HepG2 (cell line): Measurements from ENCODE around the gene FGF4. TPM values are rescaled to one million over a fixed set of nuclear protein-coding genes. Genes with fewer than 3 reads are reported as not detected.

ENCODE experiments used
- ATAC-seq: fragments of 200-7000 bp; cut with Tn5 transposase; 3 replicates; pipeline ENCODE4 v1.9.1; 2020; ENCODE audit warnings: mild to moderate bottlenecking, moderate library complexity
- BruUV-seq: library from RNA; stranded (reverse); fragments of 400-500 nt; replicated peaks from 2 replicates; lab custom pipeline; 2021; lab: Mats Ljungman, UMichigan
- CTCF ChIA-PET: fragments of 300-600 bp; formaldehyde crosslinking; extraction: SDS; loops from one replicate; lab custom pipeline; 2021; ENCODE audit warnings: low total read pairs, inconsistent platforms, low intra/inter-chr PET ratio; lab: Yijun Ruan, JAX
- POLR2A ChIA-PET: fragments of 350-600 bp; sonication (Branson Sonifier 250); formaldehyde crosslinking; loops from one replicate; lab custom pipeline; 2020; ENCODE audit warnings: antibody characterized with exemption, inconsistent platforms; lab: Yijun Ruan, JAX
- DNase-seq: peaks from one replicate; pipeline ENCODE4 v3.0.0-alpha.2; 2015; ENCODE audit warnings: low spot score
- FAIRE-seq: peaks from 3 replicates; lab custom pipeline; 2011; peaks lifted over from hg19 to GRCh38; lab: Jason Lieb, UNC
- H2AFZ ChIP-seq: one replicate; pipeline ENCODE4 v1.6.1; 2011; ENCODE audit warnings: low read length, inconsistent platforms
- H3K27ac ChIP-seq: fragments of 300-600 bp; 3 replicates; pipeline ENCODE4 v1.8.0; 2011; ENCODE audit warnings: mixed run types, mild to moderate bottlenecking, mixed read lengths, low read length, inconsistent platforms; ENCODE audit not compliant: insufficient read depth; ENCODE audit errors: extremely low read length
- H3K27me3 ChIP-seq, 2 experiments: fragments of 200-600 bp in 1 of 2; 2 replicates in 1 of 2; 3 replicates in 1 of 2; pipeline versions ENCODE4 v1.6.0 to v1.8.0; 2011; ENCODE audit warnings: low read length in 2 of 2, mild to moderate bottlenecking in 2 of 2, moderate library complexity in 2 of 2, inconsistent platforms in 1 of 2; ENCODE audit not compliant: insufficient read depth in 2 of 2, control insufficient read depth in 1 of 2
- H3K36me3 ChIP-seq, 2 experiments: fragments of 200-600 bp in 1 of 2; replicated peaks in 1 of 2; 2 replicates in 1 of 2; 3 replicates in 1 of 2; pipeline versions ENCODE4 v1.5.1 to v1.8.0; 2011; ENCODE audit warnings: low read length in 2 of 2, inconsistent platforms in 1 of 2; ENCODE audit not compliant: insufficient read depth in 2 of 2, control insufficient read depth in 1 of 2
- H3K4me1 ChIP-seq: 2 replicates; pipeline ENCODE4 v1.5.1; 2012; ENCODE audit warnings: low read length, inconsistent platforms; ENCODE audit not compliant: insufficient read depth
- H3K4me2 ChIP-seq: 2 replicates; pipeline ENCODE4 v1.6.0; 2011; ENCODE audit warnings: low read depth, low read length, inconsistent platforms
- H3K4me3 ChIP-seq, 3 experiments: fragments of 200-600 bp in 1 of 3; sonication (generic), shearing (Covaris generic) in 1 of 3; replicated peaks in 1 of 3; 2 replicates each; pipeline ENCODE4 v1.5.1; 2011 to 2016; ENCODE audit warnings: low read length in 3 of 3, inconsistent platforms in 2 of 3, low read depth in 2 of 3, mild to moderate bottlenecking in 2 of 3, control low read depth in 1 of 3, mixed read lengths in 1 of 3; ENCODE audit not compliant: insufficient read depth in 1 of 3
- H3K79me2 ChIP-seq: one replicate; pipeline ENCODE4 v1.6.1; 2011; ENCODE audit warnings: low read length, inconsistent platforms; ENCODE audit not compliant: insufficient read depth
- H3K9ac ChIP-seq: 2 replicates; pipeline ENCODE4 v1.6.0; 2011; ENCODE audit warnings: mild to moderate bottlenecking, low read depth, low read length, inconsistent platforms; ENCODE audit not compliant: insufficient read depth
- H3K9me3 ChIP-seq: 2 replicates; pipeline ENCODE4 v1.5.1; 2012; ENCODE audit warnings: mild to moderate bottlenecking, low read length
- H4K20me1 ChIP-seq: 2 replicates; pipeline ENCODE4 v1.6.0; 2011; ENCODE audit warnings: inconsistent platforms, mild to moderate bottlenecking, low read length, moderate library complexity; ENCODE audit not compliant: insufficient read depth
- FOXM1 ChIP-seq: sonication (generic); formaldehyde crosslinking; IDR thresholded peaks from 2 replicates; pipeline ENCODE4 v1.5.0; 2020; ENCODE audit warnings: missing genetic modification reagents
- HDAC1 ChIP-seq: sonication (generic); formaldehyde crosslinking; IDR thresholded peaks from 2 replicates; pipeline ENCODE4 v1.5.1; 2020; ENCODE audit warnings: mild to moderate bottlenecking, missing genetic modification reagents
- HNRNPLL ChIP-seq: fragments of 200-400 bp; formaldehyde crosslinking; IDR thresholded peaks from 2 replicates; pipeline ENCODE4 v1.6.1; 2017; ENCODE audit warnings: mild to moderate bottlenecking, low read depth, low read length; ENCODE audit not compliant: poor library complexity, severe bottlenecking
- HNRNPUL1 ChIP-seq: fragments of 200-400 bp; formaldehyde crosslinking; IDR thresholded peaks from 2 replicates; pipeline ENCODE4 v1.6.1; 2017; ENCODE audit warnings: low read depth, mild to moderate bottlenecking, low read length, moderate library complexity
- ISL2 ChIP-seq: sonication (generic); formaldehyde crosslinking; IDR thresholded peaks from 2 replicates; pipeline ENCODE4 v1.5.0; 2020; ENCODE audit warnings: missing genetic modification reagents
- KDM6A ChIP-seq: IDR thresholded peaks from 2 replicates; pipeline ENCODE4 v1.6.1; 2016; ENCODE audit warnings: low read depth
- MAF1 ChIP-seq: sonication (generic); formaldehyde crosslinking; IDR thresholded peaks from 2 replicates; pipeline ENCODE4 v1.5.0; 2020; ENCODE audit warnings: missing genetic modification reagents, borderline replicate concordance
- MXI1 ChIP-seq: IDR thresholded peaks from 3 replicates; pipeline ENCODE4 v1.6.1; 2012; ENCODE audit warnings: low read depth, low read length, inconsistent platforms, borderline replicate concordance
- POGZ ChIP-seq: sonication (generic); formaldehyde crosslinking; IDR thresholded peaks from 2 replicates; pipeline ENCODE4 v1.4.0; 2020; ENCODE audit warnings: mild to moderate bottlenecking, missing genetic modification reagents
- POLR2AphosphoS2 ChIP-seq: IDR thresholded peaks from 2 replicates; pipeline ENCODE4 v1.6.1; 2011; ENCODE audit warnings: low read depth, low read length, improper control_type of control experiment
- STAT5B ChIP-seq: sonication (generic); formaldehyde crosslinking; IDR thresholded peaks from 2 replicates; pipeline ENCODE4 v1.4.0; 2020; ENCODE audit warnings: missing genetic modification reagents
- ZFP36L1 ChIP-seq: sonication (generic); formaldehyde crosslinking; IDR thresholded peaks from 2 replicates; pipeline ENCODE4 v1.8.0; 2022; ENCODE audit warnings: mild to moderate bottlenecking, missing genetic modification reagents, moderate library complexity
- ZNF256 ChIP-seq: sonication (generic); formaldehyde crosslinking; conservative IDR thresholded peaks from 2 replicates; pipeline ENCODE4 v1.4.0; 2020; ENCODE audit warnings: missing genetic modification reagents
- ZNF496 ChIP-seq: sonication (generic); formaldehyde crosslinking; IDR thresholded peaks from 2 replicates; pipeline ENCODE4 v1.8.1; 2023; ENCODE audit warnings: mild to moderate bottlenecking, moderate library complexity, missing genetic modification reagents; ENCODE audit not compliant: insufficient replicate concordance
- ZNF605 ChIP-seq: sonication (generic); formaldehyde crosslinking; IDR thresholded peaks from 2 replicates; pipeline ENCODE4 v1.8.0; 2022; ENCODE audit warnings: mild to moderate bottlenecking, missing genetic modification reagents
- ZNF768 ChIP-seq: sonication (generic); formaldehyde crosslinking; IDR thresholded peaks from 2 replicates; pipeline ENCODE4 v1.4.0; 2020; ENCODE audit warnings: missing genetic modification reagents
- ZSCAN30 ChIP-seq: sonication (generic); formaldehyde crosslinking; IDR thresholded peaks from 2 replicates; pipeline ENCODE4 v1.5.0; 2020; ENCODE audit warnings: mild to moderate bottlenecking, missing genetic modification reagents
- WGBS: methylation state at CpG from one replicate; pipeline ENCODE4 v1.1.6; 2017; ENCODE audit warnings: low lambda C conversion rate; 5-methylcytosine and 5-hydroxymethylcytosine counted together
- in situ Hi-C: cut with HindIII; loops from 2 replicates; pipeline ENCODE4 v1.10.0; 2017; ENCODE audit warnings: low pct_unique_long_range_greater_than_20kb; ENCODE audit not compliant: extremely low pct_ligation_motif_present
- intact Hi-C: fragments of 100-400 bp; cut with micrococcal nuclease; formaldehyde crosslinking; loops from one replicate; pipeline ENCODE4 v1.10.0; 2022; ENCODE audit not compliant: unreplicated experiment
- polyA plus RNA-seq, 8 experiments: library from polyadenylated mRNA; depleted of rRNA in 3 of 8; stranded (reverse) in 7 of 8; unstranded in 1 of 8; fragments of >200 nt; fragmentation: Illumina TruSeq in 4 of 8; extraction: Trizol in 4 of 8; gene quantifications; 2 replicates each; pipeline versions ENCODE4 v1.2.1 to v1.2.3, GENCODE V29; 2011 to 2016; ENCODE audit warnings: low read depth in 4 of 8, missing spikeins in 1 of 8, mixed read lengths in 1 of 8; ENCODE audit not compliant: insufficient read depth in 1 of 8
- total RNA-seq, 5 experiments: library from RNA; depleted of rRNA; stranded (reverse); fragments of >200 nt; fragmentation: Illumina TruSeq; extraction: Trizol; gene quantifications; 2 replicates each; pipeline ENCODE4 v1.2.3, GENCODE V29; 2016; ENCODE audit warnings: low read depth in 1 of 5
- TF ChIP-seq, protein P1 (sequence below): sonication (generic); formaldehyde crosslinking; IDR thresholded peaks from 2 replicates; pipeline ENCODE4 v1.5.0; 2020; ENCODE audit warnings: mild to moderate bottlenecking, missing genetic modification reagents
- TF ChIP-seq, protein P2 (sequence below): sonication (generic); formaldehyde crosslinking; conservative IDR thresholded peaks from 2 replicates; pipeline ENCODE4 v1.4.0; 2020; ENCODE audit warnings: missing genetic modification reagents

FGF4 gene
- total and polyA plus RNA-seq, 2 of the 13 experiments (the other 11 are each of a cell fraction or from before 2014, with no cell fraction given): not detected

GRCh38 chr11:69816671-69817070, 41.5 kb upstream of the FGF4 start:
- intact Hi-C loops (no loop called here), in situ Hi-C loops (no loop called here)
- DNase-seq (no peak), ATAC-seq (no peak), FAIRE-seq (no peak)
- 0 out of 2 replicates have a peak, but pooled peaks cover 4% of the 10 kb centered on the region for H4K20me1 ChIP-seq
- WGBS: 5% methylated on average over 10 of the region's 12 CpGs
- H3K4me2 ChIP-seq: no peak overlapping the region
- no peaks in the 10 kb centered on the region for H3K4me1 ChIP-seq
- no peak overlapping the region for H3K27ac ChIP-seq
- TF ChIP-seq ZFP36L1 (CRISPR knock-in tag): no peak
- TF ChIP-seq ZNF768: no peak
- no peak for TF ChIP-seq ZNF605 (CRISPR knock-in tag)
- TF ChIP-seq HNRNPUL1: no peak
- no peak for TF ChIP-seq FOXM1 (CRISPR knock-in tag)
- no peak for TF ChIP-seq KDM6A (CRISPR knock-in tag)
- TF ChIP-seq HNRNPLL: no peak
- no peak for TF ChIP-seq POGZ (CRISPR knock-in tag)
- TF ChIP-seq ZNF496 (CRISPR knock-in tag): no peak
- no peak for TF ChIP-seq POLR2AphosphoS2
- no peak for TF ChIP-seq STAT5B (CRISPR knock-in tag)
- ChIA-PET CTCF (no interaction called here), POLR2A (no interaction called here)
- no peak overlapping the region for H3K9ac ChIP-seq
- H2AFZ ChIP-seq: no peak overlapping the region
- no peaks in the 10 kb centered on the region for H3K79me2 ChIP-seq
- no TSS peak for BruUV-seq
- H3K27me3 ChIP-seq: peaks cover 13 to 47% of the 10 kb centered on the region in 2 experiments; a peak in 4 of 5 replicates
- H3K4me3 ChIP-seq: no peak overlapping the region
- H3K36me3 ChIP-seq: no peaks in the 10 kb centered on the region
- no peaks in the 10 kb centered on the region for H3K9me3 ChIP-seq

DNA sequence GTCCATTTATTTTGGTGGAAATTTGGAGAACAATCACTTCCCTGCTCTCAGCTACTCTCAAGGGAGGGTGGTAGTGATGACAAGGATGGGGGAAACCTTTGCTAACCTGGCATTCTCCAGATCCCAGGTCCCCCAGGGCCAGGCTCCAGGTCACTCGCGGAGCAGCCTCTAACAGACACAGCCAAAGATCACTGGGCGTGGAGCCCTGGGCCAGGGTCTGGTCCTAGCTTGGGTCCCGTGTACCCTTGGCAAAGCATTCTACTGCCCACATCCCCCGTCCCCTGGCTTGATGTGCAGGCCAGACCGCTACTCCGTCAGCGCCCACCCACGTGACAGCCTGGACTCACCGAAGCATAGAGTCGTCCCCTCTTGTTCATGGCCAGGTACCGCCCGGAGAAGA, 40.8 kb upstream of the FGF4 start:
- no TSS peak for BruUV-seq
- no peak overlapping the region for H3K9ac ChIP-seq
- in situ Hi-C loops: no loop called here
- H3K36me3 ChIP-seq: no peaks in the 10 kb centered on the region
- H2AFZ ChIP-seq: no peak overlapping the region
- H3K27ac ChIP-seq: no peak overlapping the region
- H4K20me1 ChIP-seq: 0 out of 2 replicates have a peak, but pooled peaks cover 4% of the 10 kb centered on the region
- POLR2A ChIA-PET: no interaction called here
- intact Hi-C loops: no loop called here
- no peak overlapping the region for H3K4me3 ChIP-seq
- WGBS: 48% methylated on average over 6 of the region's 13 CpGs
- H3K27me3 ChIP-seq: peaks cover 10 to 44% of the 10 kb centered on the region in 2 experiments; a peak in 4 of 5 replicates
- H3K79me2 ChIP-seq: no peaks in the 10 kb centered on the region
- FAIRE-seq (no peak), DNase-seq (no peak), ATAC-seq (no peak)
- H3K4me1 ChIP-seq: no peaks in the 10 kb centered on the region
- CTCF ChIA-PET: no interaction called here
- no peaks in the 10 kb centered on the region for H3K9me3 ChIP-seq
- H3K4me2 ChIP-seq: no peak overlapping the region
- TF ChIP-seq MAF1 (CRISPR knock-in tag) (no peak), ZNF256 (CRISPR knock-in tag) (no peak), ISL2 (CRISPR knock-in tag) (no peak), HDAC1 (CRISPR knock-in tag) (no peak), MXI1 (no peak), ZSCAN30 (CRISPR knock-in tag) (no peak)
- TF ChIP-seq, protein P1, sequence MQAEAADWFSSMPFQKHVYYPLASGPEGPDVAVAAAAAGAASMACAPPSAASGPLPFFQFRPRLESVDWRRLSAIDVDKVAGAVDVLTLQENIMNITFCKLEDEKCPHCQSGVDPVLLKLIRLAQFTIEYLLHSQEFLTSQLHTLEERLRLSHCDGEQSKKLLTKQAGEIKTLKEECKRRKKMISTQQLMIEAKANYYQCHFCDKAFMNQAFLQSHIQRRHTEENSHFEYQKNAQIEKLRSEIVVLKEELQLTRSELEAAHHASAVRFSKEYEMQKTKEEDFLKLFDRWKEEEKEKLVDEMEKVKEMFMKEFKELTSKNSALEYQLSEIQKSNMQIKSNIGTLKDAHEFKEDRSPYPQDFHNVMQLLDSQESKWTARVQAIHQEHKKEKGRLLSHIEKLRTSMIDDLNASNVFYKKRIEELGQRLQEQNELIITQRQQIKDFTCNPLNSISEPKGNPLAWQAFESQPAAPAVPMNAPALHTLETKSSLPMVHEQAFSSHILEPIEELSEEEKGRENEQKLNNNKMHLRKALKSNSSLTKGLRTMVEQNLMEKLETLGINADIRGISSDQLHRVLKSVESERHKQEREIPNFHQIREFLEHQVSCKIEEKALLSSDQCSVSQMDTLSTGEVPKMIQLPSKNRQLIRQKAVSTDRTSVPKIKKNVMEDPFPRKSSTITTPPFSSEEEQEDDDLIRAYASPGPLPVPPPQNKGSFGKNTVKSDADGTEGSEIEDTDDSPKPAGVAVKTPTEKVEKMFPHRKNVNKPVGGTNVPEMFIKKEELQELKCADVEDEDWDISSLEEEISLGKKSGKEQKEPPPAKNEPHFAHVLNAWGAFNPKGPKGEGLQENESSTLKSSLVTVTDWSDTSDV (CRISPR knock-in tag): no peak
- TF ChIP-seq, protein P2, sequence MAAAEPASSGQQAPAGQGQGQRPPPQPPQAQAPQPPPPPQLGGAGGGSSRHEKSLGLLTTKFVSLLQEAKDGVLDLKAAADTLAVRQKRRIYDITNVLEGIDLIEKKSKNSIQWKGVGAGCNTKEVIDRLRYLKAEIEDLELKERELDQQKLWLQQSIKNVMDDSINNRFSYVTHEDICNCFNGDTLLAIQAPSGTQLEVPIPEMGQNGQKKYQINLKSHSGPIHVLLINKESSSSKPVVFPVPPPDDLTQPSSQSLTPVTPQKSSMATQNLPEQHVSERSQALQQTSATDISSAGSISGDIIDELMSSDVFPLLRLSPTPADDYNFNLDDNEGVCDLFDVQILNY (CRISPR knock-in tag): no peak
